CD4-positive, alpha-beta T cell treated with Interleukin-15 for 1 hour (primary cell): ENCODE results near the gene HTRA3.

Experiments
- DNase-seq: peaks from one replicate; pipeline ENCODE4 v3.0.0-alpha.2; 2020

HTRA3 gene

GRCh38 chr4:8235224-8235623 lies 34.3 kb upstream of the HTRA3 start:
- no peak for DNase-seq

- no peak for DNase-seq
Observed at GRCh38 chr4:8235686-8236085, 33.9 kb upstream of the HTRA3 start.

- no peak for DNase-seq
Observed at GRCh38 chr4:8236106-8236919, 33.2 kb upstream of the HTRA3 start.

- no peak for DNase-seq
Observed at GRCh38 chr4:8236920-8237195, 32.7 kb upstream of the HTRA3 start.

GRCh38 chr4:8237256-8237989 lies 32.1 kb upstream of the HTRA3 start:
- DNase-seq: no peak

- peak; percentile 49 for DNase-seq
Observed at GRCh38 chr4:8238036-8238511, 31.5 kb upstream of the HTRA3 start.

- DNase-seq: no peak
Observed at GRCh38 chr4:8238515-8239053, 31.0 kb upstream of the HTRA3 start.

GRCh38 chr4:8239226-8239625 lies 30.3 kb upstream of the HTRA3 start:
- no peak for DNase-seq

GRCh38 chr4:8239661-8240060 lies 29.9 kb upstream of the HTRA3 start:
- DNase-seq: no peak

GRCh38 chr4:8240211-8241041 lies 29.1 kb upstream of the HTRA3 start:
- no peak for DNase-seq

- DNase-seq: no peak
Observed at GRCh38 chr4:8241211-8241779, 28.3 kb upstream of the HTRA3 start.

- DNase-seq: peak; percentile 57
Observed at GRCh38 chr4:8241895-8242696, 27.5 kb upstream of the HTRA3 start.

- no peak for DNase-seq
Observed at GRCh38 chr4:8242782-8243560, 26.6 kb upstream of the HTRA3 start.

GRCh38 chr4:8244001-8244757 lies 25.4 kb upstream of the HTRA3 start:
- DNase-seq: no peak

GRCh38 chr4:8244931-8245460 lies 24.6 kb upstream of the HTRA3 start:
- no peak for DNase-seq

- DNase-seq: no peak
Observed at GRCh38 chr4:8245884-8246833, 23.4 kb upstream of the HTRA3 start.

- no peak for DNase-seq
Observed at GRCh38 chr4:8247047-8247930, 22.3 kb upstream of the HTRA3 start.

GRCh38 chr4:8248091-8248490 lies 21.5 kb upstream of the HTRA3 start:
- no peak for DNase-seq
